Measurements from ENCODE around the gene DMD.

GRCh38 chrX:32268207-32268606, 943.1 kb downstream of the DMD start:
- TF ChIP-seq EZH2 (optimal IDR thresholded peaks at IDR 0.05; ENCODE audit: low read depth, low read length) (no peak), CTCF (IDR thresholded peaks at IDR 0.05; ENCODE audit: low read length) (no peak), EZH2phosphoT487 (IDR thresholded peaks at IDR 0.05; ENCODE audit: low read length) (no peak)

Measured in MM.1S (cell line).